Large intestine (tissue), 3 donors: ENCODE results near the gene TMEM190. TPM values are rescaled to one million over a fixed set of nuclear protein-coding genes. Genes with fewer than 3 reads are reported as not detected.

Experiments
- DNase-seq, 2 donors: peaks; one replicate each; pipeline versions ENCODE4 v3.0.0 to v3.0.0-alpha.2; 2013
- H3K27ac ChIP-seq: one replicate; pipeline ENCODE4 v1.5.1; 2013; ENCODE audit warnings: low read length
- H3K27me3 ChIP-seq: 2 replicates; pipeline ENCODE4 v1.6.1; 2013; ENCODE audit warnings: low read length; ENCODE audit not compliant: control insufficient read depth, insufficient read depth
- H3K36me3 ChIP-seq: 2 replicates; pipeline ENCODE4 v1.6.1; 2013; ENCODE audit warnings: low read length; ENCODE audit not compliant: control insufficient read depth, insufficient read depth
- H3K4me1 ChIP-seq: one replicate; pipeline ENCODE4 v1.6.1; 2013; ENCODE audit warnings: low read length; ENCODE audit not compliant: control insufficient read depth, insufficient read depth
- H3K4me3 ChIP-seq: one replicate; pipeline ENCODE4 v1.5.1; 2013; ENCODE audit warnings: low read length
- H3K9me3 ChIP-seq: one replicate; pipeline ENCODE4 v1.6.1; 2013; ENCODE audit warnings: mild to moderate bottlenecking, low read depth, low read length, moderate library complexity; ENCODE audit not compliant: control insufficient read depth
- WGBS: methylation state at CpG from one replicate; pipeline ENCODE4 v1.1.5; 2013; ENCODE audit warnings: low lambda C conversion rate; ENCODE audit not compliant: insufficient coverage; 5-methylcytosine and 5-hydroxymethylcytosine counted together
- polyA plus RNA-seq: library from polyadenylated mRNA; unstranded; fragments of 120-200 nt; gene quantifications from one replicate; pipeline ENCODE4 v1.2.1, GENCODE V29; 2013

The TMEM190 gene
- polyA plus RNA-seq, 1 donor, result 0.93 TPM

DNA sequence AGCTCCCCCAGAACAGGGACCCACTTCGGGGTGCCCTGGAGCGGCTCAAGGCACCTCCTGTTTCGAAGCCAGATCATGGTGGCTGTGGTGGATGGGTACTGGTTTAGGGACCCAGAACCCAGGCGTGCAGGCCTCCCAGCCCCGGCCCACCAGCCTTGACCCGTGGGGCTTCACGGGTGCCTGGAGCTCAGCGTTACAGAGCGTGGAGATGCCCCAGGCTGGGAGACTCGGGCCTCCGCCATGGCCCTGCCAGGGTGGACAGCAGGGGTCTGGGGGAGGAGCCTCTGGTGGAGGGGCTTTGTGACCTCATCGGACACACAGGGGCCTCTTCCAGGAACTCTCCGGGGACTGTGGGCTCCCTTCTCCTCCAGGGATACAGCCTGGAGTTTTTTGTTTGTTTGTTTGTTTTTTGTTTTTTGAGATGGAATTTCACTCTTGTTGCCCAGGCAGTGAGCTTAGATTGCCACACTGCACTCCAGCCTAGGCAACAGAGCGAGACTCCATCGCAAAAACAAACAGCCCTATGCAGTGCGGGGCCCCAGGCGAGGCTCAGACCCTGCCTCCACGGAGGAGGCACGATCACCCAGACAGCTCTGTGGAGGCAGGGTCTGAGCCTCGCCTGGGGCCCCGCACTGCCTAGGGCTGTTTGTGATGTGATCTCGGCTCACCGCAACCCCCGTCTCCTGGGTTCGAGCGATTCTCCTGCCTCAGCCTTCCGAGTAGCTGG lies 13.5 kb upstream of the TMEM190 start, which contains the start of gene GARIN5B:
GARIN5B (minus strand) TSS at position 271 of the 727 bp plus-strand sequence; CDS start at position 77, 194 bp downstream.
- H3K4me3 ChIP-seq, result no peak within 1 kb of the TSS
- H3K4me1 ChIP-seq, result no peaks in the 10 kb centered on the region
- H3K9me3 ChIP-seq, result no peaks in the 10 kb centered on the region
- DNase-seq, result no peak
- no peak within 1 kb of the TSS for H3K27ac ChIP-seq
- H3K36me3 ChIP-seq, result no peaks in the 10 kb centered on the region
- WGBS, result no CpG with 5 or more reads among the region's 27 CpGs
- H3K27me3 ChIP-seq, result peaks cover 29% of the 10 kb centered on the region

DNA sequence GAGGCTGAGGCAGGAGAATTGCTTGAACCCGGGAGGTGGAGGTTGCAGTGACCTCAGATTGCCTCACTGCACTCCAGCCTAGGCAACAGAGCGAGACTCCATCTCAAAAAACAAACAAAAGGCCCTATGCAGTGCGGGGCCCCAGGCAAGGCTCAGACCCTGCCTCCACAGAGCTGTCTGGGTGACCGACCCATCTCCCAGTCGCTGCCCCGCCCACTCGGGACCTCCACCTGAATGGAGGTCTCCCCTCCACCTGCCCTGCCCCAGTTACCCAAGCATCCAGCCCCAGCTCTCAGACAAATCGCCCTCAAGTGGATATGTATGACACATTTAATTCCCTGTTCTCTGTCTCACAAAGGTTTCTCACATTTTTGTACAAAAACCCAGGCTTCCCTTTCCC lies 11.4 kb upstream of the TMEM190 start:
- peaks cover 48% of the 10 kb centered on the region for H3K27me3 ChIP-seq
- DNase-seq, result no peak
- peaks cover 6% of the 10 kb centered on the region for H3K4me1 ChIP-seq
- no peak overlapping the region for H3K27ac ChIP-seq
- 83% methylated on average over 1 of the region's 8 CpGs for WGBS
- H3K9me3 ChIP-seq, result no peaks in the 10 kb centered on the region
- H3K36me3 ChIP-seq, result no peaks in the 10 kb centered on the region
- H3K4me3 ChIP-seq, result no peak overlapping the region

DNA sequence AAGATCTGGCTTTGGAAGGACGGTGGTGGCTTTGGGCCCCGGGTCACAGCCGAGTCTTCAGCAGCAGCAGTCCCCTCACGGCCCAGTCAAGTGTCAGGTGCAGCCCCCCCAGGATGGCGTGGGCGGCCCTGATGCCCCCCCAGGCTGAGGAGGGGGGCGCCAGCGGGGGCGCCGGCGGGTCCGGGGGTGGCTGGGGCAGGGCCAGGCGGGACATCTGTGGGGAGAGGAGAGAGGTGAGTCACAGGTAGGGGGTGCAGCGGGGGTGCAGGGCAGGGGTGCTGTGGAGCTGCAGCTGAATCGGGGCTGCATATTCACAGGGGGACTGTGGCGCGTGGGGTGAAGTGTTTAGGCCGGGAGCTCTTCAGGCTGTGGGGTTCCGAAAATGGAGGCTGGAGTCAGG lies 10.7 kb upstream of the TMEM190 start:
- no peaks in the 10 kb centered on the region for H3K36me3 ChIP-seq
- peaks cover 6% of the 10 kb centered on the region for H3K4me1 ChIP-seq
- no peak for DNase-seq
- H3K27ac ChIP-seq, result no peak overlapping the region
- no peaks in the 10 kb centered on the region for H3K9me3 ChIP-seq
- peaks cover 54% of the 10 kb centered on the region for H3K27me3 ChIP-seq
- H3K4me3 ChIP-seq, result no peak overlapping the region
- WGBS, result no CpG with 5 or more reads among the region's 19 CpGs

DNA sequence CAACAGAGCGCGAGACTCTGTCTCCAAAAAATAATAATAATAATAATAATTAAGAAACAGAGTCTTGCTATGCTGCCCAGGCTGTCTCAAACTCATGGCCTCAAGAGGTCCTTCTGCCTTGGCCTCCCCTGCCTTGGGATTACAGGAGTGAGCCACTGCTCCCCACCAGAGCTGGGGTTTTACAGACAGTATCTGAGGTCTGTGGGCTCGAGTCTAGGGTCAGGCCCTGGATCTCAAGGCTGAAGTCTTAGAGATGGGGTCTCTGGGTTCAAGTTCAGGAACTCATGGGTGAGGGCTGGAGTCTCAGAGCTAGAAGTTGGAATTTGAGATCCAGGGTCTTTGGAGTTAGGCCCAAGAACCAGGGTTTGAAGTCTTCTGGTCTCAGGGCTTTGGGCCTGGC lies 9.8 kb upstream of the TMEM190 start:
- Histone ChIP-seq H3K27me3 (peaks cover 62% of the 10 kb centered on the region), H3K4me1 (peaks cover 6% of the 10 kb centered on the region), H3K4me3 (no peak overlapping the region), H3K9me3 (no peaks in the 10 kb centered on the region), H3K27ac (no peak overlapping the region), H3K36me3 (no peaks in the 10 kb centered on the region)
- WGBS, result 100% methylated on average over 2 of the region's 3 CpGs
- no peak for DNase-seq

DNA sequence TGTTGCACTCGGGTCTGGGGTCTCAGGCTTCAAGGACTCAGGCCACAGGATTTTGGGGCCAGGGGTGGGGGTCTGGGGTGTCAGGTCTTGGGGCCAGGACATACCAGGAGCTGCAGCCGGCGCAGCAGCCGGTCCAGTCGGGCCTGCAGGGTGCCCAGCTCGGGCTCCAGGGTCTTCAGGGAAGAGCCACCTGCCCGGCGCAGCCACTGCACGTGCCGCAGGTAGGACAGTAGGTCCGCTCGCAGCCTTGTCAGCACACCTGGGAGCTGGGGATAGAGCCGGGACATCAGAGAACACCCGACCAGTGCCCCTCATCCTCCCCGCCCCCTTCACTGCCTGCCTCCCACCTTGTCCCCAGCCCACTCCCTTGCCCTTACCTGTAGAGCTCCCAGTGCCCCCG lies 8.5 kb upstream of the TMEM190 start:
- Histone ChIP-seq H3K4me3 (no peak overlapping the region), H3K9me3 (peaks cover 3% of the 10 kb centered on the region), H3K27me3 (peaks cover 71% of the 10 kb centered on the region), H3K27ac (no peak overlapping the region), H3K36me3 (no peaks in the 10 kb centered on the region), H3K4me1 (peaks cover 6% of the 10 kb centered on the region)
- no peak for DNase-seq
- no CpG with 5 or more reads among the region's 16 CpGs for WGBS

DNA sequence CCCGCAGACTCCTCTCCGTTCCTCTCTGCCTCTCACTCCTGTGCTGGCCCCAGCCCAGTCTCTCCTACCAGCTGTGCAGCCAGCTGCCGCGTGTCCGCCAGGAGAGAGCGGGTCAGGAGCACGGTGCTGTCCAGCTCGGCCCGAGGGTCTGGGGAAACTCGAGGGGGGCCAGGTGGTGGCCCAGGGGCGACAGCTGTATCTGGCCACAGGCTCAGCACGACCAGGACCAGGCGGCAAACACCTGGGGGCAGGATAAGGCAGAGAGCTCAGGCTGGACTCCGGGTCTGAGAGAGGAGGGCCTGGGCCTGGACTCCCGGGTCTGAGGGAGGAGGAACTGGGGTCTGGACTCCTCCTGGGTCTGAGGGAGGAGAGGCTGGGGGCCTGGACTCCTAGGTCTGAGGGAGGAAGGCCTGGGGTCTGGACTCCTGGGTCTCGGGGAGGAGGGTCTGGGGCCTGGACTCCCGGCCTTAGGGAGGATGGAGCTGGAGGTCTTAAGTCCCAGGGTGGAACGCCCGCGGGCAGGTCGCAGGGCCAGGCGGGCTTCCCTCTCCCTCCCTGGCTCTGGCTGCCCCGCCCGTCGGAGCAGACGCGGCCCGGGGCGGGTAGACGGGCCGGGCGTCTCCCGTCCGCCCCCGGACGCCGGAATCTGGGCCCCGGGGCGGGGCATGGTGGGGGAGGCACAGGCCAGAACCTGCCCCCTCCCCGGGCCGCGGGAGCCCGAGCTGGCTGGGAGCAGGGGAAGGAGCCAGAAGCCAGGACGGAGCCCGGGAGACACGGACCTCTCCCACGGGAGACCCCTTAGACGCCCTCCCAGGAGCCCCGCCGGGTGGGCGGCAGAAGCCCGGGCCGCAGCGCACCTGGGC lies 7.7 kb upstream of the TMEM190 start:
- peaks cover 79% of the 10 kb centered on the region for H3K27me3 ChIP-seq
- no peak overlapping the region for H3K4me3 ChIP-seq
- no peak overlapping the region for H3K27ac ChIP-seq

DNA sequence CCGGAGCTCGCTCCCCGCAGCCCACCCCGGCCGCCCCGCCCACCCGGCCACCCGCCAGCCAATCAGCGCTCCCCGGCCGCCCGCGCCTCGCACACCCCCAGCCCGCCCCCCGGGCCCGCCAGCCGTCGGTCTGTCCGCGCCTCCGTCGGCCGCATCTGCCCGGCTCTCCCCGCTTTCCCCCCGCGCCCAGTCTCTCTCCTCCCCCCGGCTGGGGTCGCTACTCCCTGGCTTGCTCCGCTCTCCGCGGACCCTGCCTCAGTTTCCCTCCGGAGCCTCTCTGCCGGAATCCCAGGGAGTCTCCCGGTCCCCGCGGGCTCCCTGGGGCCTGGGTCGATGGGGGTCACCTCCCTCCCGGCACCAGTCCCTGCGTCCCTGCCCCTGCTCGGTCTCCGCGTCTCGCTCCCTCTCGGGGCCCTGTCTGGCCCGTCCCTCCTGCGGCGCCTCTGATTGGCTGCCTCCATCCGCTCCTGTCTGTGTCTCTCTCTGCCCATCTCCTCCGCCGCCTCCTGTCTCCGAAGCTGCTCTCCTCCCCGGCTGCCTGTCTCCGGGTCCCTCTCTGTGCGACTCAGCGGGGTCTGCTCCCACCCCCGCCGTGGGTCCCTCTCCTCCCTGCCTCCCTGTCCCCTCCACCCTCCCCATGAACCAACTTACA lies 6.8 kb upstream of the TMEM190 start:
- DNase-seq, result no peak
- WGBS, result no CpG with 5 or more reads among the region's 59 CpGs
- Histone ChIP-seq H3K4me3 (peak overlapping the region; percentile 13), H3K27me3 (peaks cover 78% of the 10 kb centered on the region), H3K36me3 (no peaks in the 10 kb centered on the region), H3K27ac (no peak overlapping the region), H3K9me3 (peaks cover 6% of the 10 kb centered on the region), H3K4me1 (peaks cover 12% of the 10 kb centered on the region)

More for the DNA sequence above, 7.7 kb upstream of the TMEM190 start:
- H3K4me1 ChIP-seq, result peaks cover 9% of the 10 kb centered on the region
- DNase-seq, result no peak
- no CpG with 5 or more reads among the region's 54 CpGs for WGBS
- H3K9me3 ChIP-seq, result peaks cover 3% of the 10 kb centered on the region
- no peaks in the 10 kb centered on the region for H3K36me3 ChIP-seq

DNA sequence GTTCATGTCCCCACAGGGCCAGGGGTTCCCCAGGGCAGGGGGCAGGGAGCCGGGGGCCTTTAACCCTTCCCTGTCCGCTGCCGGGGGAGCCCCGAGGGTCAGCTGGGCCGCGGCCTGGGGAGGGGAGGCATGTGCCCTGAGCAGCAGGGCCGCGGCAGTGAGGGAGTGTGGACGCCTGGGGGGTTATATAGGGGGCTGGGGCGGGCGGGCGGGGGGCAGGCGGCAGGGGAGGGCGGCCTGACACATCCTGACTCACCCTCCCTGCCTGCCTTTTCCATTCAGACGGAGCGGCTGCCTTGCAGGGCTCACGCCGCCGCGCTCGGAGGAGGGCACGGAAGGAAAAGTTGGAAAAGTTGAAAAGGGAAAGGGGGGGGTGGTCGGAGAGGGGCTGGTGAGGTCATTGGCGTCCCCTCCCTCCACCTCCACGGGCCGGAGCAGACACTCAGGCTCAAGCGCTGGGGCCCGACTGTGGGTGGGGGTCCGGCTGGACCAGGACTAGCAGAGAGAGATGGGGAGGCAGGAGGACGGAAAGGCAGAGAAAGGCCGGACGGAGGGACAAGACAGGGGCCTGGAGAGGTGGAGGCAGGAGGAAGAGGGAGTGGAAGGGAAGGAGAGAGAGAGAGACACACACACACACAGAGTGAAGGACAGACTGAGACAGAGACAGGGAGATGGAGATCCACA lies 6.2 kb upstream of the TMEM190 start, which contains the start of gene IL11:
IL11 (minus strand) TSS at position 159 of the 684 bp plus-strand sequence; CDS start at position 6, 153 bp downstream.
- H3K27me3 ChIP-seq, result peaks cover 83% of the 10 kb centered on the region

DNA sequence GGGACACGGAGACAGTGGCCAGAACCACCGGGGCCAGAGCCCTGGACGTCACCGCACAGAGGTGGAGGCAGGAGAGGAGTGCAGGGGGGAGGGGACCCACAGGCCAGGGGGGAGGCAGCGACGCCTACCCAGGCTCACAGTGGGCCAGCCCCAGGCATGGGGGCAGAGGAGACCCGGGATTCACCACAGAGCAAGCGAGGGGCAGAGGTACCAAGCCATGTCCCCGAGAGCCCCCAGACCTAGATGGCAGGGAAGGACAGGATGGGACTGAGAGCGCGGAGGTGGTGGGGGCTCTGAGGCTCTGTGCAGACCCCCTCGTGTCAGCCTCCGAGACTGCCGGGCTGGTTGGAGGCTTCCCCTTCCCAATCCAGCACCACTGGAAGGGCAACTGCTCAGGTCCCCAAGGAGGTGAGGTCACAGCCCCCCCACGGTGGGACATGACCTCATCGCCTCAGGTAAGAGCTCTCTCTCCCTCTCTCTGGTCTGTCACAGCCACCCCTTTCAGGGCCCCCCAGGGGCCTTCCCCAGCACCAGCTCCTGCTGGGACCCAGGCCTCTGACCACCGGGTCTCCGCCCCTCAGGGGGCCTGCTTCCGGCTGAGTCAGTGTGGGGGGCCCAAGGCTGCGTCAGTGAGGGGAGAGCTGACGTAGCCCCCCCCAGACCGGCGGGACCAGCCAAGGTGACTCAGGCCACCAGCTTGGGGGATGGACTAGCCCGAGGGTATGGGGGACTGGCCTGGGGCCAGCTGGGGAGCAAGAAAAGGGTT lies 4.1 kb upstream of the TMEM190 start:
- Histone ChIP-seq H3K9me3 (peaks cover 6% of the 10 kb centered on the region), H3K27me3 (peaks cover 91% of the 10 kb centered on the region), H3K27ac (no peak overlapping the region), H3K36me3 (no peaks in the 10 kb centered on the region), H3K4me3 (no peak overlapping the region), H3K4me1 (peaks cover 16% of the 10 kb centered on the region)
- no CpG with 5 or more reads among the region's 24 CpGs for WGBS
- no peak for DNase-seq

More for the DNA sequence above, 6.2 kb upstream of the TMEM190 start, which contains the start of gene IL11:
- no peak for DNase-seq
- peak within 1 kb of the TSS; percentile 13 for H3K4me3 ChIP-seq
- H3K4me1 ChIP-seq, result peaks cover 12% of the 10 kb centered on the region
- no peak within 1 kb of the TSS for H3K27ac ChIP-seq
- peaks cover 6% of the 10 kb centered on the region for H3K9me3 ChIP-seq
- no peaks in the 10 kb centered on the region for H3K36me3 ChIP-seq
- whole genome bisulfite sequencing, result no CpG with 5 or more reads among the region's 32 CpGs
